CD4-positive, alpha-beta T cell treated with Interleukin-2 at 100 ng/mL for 4 hours (primary cell): ENCODE measurements around the gene ELMO2.

Source experiments
- DNase-seq: peaks from one replicate; pipeline ENCODE4 v3.0.0-alpha.2; 2020; ENCODE audit warnings: low spot score

Gene ELMO2

DNA sequence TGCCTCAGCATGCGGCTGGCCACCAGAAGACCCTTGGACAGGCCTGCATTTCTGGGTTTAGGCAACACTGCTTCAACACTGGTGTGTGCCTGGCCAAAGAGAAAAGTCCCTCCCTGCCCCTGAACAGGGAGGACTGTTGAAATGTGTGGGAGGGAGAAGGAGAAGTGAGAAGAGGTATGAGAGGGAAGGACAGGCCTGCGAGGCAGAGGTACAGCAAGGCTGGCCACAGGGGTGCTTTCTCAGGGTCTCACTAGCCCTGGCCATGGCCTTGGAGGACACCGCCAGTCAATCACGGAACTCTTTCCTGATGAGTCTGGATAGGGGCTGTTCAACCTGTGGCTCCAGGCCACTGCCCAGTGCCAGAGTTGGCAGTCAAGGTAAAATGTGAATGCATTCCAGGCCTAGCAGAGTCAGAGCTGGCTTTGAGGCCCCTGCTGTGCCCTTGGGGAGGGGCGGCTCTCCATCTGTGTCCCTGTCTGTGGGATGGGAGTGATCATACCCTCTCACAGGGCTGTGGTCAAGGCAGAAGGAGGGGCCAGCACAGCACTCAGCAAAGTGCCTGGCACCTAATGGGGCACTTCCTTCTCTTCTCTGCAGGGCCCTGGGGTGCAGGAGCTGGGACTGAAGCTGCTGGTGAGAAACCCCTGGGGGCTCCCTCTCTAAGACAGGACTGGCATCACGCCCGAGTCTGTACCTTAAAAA lies 54.9 kb downstream of the ELMO2 start:
- DNase-seq: no peak

DNA sequence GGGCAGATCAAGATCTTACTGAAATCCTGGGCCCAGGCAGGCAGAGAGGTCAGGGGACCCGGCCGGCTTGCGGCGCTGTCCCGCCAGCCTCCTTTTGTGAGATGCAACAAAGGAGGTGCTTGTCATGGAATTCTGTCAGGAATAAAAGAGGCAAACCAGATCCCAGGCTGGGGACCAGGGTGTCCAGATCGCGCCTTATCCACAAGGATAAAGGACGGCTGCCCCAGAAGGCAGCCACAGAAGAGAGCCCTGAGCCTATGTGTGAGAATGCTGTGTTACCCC lies 55.5 kb downstream of the ELMO2 start:
- no peak for DNase-seq

DNA sequence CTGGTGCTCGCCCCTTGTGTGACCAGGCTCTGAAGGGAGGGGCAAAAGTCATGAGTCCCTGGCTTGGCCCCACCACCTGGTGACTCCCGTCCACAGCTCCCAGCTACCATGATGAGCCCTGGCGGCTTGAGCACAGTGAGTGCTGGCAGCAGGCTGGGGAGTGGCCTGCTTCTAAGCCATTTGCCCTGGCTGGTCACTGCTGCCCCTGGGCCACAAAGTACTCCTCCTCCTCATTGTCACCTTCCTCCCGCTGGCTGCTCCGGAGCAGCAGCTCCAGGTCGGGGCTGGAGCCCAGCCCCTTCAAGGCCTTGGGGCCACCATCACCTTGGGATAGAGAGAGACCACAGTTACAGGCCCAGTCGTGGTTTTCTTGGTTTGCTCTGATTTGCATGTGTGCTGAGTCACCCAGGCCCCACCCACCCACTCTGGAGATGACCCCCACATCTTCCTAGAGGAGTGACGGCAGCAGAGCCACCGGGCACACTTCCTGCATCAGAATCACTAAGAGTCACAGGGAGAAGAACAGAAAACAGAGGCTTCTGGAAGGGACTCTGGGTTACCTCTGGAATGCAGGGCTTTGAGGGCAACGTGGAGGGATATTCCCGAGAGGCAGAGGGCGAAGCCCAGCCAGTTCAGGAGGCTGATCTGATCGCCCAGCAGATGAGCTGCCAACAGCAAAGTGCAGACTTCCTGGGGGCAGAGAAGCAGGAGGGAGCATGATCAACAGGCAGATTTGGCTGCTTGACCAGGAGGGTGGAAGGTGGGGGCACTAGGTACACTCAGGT lies 56.0 kb downstream of the ELMO2 start:
- no peak for DNase-seq

DNA sequence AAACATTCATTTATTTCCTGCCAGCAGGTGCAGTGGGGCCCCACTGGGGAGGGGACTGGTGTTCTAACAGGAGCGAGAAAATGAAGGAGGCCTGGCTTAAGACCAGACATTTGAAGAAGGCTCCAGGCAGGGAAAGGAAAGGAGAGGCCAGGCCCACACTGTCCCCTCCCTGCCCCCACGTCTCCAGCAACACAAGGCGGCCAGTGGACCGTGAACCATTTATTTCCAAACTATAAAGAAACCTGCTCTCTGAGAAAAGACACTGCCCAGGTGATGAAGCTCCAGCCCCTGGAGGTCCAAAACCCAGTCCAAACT lies 56.7 kb downstream of the ELMO2 start:
- no peak for DNase-seq

DNA sequence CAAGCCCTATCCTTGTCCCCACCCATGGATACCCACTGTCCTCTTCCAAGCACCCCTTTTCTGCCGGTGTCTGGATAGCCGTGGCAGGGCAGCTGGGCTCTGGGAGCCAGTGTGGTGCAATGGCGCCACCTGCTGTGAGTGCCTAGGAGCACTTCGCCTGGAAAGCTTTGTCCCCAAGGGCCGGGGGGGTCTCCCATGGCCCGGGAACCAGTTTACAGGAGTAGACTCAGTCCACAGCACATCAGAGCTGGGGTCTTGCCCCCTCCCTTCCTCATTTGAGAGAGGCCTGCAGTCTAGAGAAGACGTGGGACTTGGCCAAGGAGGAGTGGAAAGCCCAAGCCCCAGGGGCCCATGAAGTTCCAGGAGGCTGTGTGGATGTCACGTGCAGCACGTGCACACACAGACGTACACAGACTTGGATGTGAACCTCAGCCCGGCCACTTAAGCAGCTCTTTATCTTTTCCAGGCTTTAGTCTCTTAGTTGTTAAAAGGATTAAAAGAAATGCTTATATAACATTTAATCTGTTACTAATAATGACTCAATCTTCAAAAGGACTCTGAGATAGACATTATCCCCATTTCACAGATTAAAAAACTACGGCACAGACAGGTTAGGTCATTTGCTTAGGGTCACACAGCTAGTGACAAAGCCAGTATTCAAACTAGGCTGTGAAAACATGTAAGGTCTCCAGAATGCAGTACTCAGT lies 57.2 kb downstream of the ELMO2 start:
- peak; percentile 36 for DNase-seq

DNA sequence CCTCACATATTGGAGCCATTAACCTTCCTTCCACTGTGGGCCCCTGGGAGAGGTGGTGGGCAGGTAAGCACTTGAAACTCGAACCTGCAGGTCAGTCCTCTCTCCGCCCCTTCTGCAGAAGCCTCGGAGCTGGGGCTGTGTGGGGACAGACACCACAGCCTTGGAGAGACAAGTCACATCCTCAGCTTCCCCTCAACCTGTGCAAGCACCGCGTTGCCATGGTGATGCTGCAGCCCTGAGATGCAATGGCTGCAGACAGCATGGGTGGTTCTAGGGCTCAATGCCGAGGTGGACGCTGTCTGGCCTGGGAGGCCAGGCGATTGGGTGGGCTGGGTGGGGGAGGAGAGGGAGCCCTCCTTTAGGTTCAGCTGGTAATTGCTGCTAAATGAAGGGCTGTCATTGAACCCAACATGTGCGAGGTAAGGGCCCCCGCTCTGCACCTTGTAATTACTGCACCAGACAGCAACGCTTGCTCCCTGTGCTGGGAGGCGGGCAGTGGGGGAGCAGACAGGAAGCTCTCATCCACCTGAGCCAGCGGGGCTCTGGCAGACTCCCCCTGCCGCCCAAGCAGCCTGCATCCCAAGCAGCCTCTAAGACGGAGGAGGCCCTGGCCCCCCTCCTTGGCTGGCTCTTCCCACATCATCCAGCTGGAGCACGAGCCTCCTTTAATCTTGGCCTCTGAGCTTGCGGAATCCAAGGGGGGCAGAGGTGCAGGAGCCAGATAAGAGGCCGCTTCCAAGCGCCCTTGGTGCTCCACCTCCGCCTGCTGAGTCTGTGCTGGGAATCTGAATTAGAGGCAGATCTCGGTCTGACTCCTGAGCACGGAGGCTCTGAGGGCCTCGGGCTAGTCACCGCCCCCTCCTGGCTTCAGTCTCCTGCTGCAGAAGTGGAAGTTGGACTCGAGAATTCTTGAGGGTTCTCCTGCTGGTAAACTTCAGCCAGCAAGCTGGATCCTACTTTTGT lies 58.3 kb downstream of the ELMO2 start:
- no peak for DNase-seq

DNA sequence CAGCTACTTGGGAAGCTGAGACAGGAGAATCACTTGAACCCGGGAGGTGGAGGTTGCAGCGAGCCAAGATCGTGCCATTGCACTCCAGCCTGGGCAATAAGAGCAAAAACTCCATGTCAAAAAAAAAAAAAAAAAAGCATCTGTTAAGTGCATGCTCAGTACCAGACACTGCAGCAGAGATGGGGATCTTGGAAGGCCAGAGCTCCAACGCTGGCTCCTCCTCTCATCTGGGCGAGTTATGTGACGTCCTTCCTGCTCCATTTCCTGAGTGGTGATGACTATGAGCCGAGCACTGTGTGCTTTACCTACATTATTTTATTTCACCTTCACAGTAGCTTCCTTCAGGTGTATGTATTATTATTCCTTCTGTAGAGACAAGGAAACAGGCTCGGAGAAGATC lies 59.6 kb downstream of the ELMO2 start:
- no peak for DNase-seq

DNA sequence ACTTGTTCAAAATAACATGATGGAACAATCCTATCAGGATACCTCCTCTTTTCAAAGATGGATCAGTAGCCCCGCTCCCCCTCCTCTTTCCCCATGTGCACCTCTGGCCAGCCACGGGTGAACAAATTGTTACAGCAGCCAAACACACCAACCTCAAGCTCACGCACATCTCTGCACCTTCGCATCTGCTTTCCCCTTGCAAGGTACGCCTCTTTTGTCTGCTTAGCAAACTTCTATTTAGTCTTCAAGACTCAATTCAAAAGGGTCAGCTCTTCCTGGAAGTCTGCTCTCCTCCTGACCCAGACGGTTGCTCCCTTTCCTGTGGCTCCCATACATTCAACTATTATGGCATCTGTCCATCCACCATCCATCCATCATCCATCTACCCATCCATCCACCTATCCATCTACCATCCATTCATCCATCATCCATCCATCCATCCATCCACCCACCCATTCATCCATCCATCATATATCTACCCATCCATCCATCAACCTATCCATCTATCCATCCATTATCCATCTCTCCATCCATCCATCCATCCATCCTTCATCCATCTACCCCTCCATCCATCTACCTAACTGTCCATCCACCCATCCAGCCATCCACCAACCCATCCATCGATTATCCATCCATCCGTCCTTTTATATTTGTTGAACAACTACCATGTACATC lies 61.8 kb downstream of the ELMO2 start:
- no peak for DNase-seq

DNA sequence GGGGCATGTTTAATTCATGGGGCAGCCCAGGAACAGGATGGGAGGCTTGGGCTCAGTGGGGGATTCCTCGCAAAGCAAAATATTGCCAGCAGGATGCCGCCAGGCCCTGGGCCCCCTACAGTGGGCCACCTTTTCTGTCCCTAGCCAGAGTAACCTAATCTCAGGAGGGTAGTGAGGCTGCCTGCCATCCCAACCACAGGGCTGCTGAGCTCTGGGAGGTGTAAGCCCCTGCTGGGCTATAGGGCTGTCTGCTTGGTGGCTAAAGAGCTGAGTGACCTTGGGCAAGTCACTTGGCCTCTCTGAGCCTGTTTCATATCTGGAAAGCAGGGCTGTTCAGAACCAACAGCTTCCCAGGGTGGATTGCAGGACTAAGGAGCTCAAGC lies 62.4 kb downstream of the ELMO2 start:
- DNase-seq: no peak

DNA sequence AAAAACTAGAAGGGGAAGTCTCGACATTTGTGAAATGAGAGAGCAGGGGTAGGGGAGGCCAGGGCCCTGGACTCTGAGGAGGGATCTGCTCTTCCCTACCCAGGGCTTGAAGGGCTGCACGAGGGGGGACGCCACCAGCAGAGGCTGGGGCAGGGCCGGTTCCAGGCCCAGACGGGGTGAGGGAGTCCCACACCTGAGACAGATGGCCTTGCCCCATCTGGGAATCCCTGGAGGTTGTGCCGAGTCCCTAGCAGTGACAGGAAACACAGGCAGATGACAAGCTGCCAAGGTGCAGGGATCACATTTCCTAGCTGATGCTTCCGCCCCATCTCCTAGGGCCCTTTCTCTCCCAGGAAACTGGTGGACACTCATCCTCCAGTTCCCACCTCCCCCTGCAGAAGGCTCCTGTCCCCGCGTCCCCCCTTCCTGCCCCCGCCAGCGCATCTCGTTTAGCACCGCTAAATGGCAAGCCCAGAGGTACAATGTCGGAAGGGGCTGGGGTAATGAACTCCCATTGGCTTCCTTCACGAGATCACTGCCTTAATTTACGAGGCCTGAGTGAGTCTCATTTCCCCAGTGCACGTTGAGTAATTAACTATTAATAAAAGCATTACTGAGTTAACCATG lies 63.0 kb downstream of the ELMO2 start:
- no peak for DNase-seq

DNA sequence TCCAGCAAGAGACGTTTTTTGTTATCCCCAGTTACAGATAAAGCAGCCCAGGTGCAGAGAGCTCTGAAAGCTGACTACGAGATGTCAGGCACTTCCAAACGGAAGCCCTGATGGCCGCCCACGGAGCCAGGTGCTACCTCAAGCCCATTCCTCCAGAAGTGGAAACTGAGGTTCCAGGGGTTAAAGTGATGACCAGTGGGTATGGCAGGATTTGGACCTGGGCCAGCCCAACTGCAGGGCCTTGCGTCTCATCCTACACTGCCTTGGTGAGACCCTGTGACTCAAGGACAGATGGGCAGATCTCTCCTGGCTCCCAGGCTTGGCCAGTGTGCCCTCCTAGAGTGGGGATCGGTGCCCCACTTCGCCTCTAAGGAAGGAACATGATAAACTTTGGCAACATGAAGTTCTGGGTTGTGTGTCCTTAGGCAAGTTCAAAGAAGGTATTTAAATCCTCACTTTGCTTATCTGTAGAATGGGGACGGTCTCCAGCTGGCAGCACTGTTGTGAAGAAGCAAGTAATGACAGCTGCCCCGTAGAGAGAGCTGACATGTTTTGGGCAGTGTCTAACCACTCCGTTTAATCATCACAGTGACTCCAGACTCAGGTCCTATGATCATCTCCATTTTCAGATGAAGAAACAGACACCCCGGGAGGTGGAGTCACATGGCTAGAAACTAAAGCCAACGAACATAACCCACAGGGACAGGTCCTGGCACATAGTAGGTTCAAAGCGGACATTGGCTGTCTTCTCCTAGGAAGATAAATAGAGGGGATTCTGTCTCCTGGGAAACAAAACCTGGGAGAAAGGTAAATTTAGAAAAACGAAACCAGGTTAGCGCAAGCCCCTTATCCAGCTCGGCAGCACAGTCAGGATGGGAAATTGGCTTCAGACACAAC lies 63.7 kb downstream of the ELMO2 start:
- no peak for DNase-seq

DNA sequence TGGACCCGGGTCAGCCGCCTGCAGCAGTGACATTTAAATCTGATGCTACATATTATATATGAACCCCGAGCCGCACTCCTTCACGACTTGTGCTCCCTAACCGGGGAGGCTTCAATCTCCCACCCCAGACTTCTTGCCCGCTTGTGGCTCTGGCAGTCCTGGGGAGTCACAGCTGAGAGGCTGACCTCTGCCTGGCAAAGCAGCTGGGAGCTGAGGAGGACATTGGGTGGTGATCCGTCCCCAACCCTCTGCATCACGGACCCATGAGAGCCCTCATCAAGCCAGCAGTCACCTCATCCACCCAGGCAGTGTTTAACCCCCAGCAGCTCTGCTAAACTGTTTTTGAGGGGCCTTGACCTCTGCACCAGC lies 64.4 kb downstream of the ELMO2 start:
- no peak for DNase-seq

DNA sequence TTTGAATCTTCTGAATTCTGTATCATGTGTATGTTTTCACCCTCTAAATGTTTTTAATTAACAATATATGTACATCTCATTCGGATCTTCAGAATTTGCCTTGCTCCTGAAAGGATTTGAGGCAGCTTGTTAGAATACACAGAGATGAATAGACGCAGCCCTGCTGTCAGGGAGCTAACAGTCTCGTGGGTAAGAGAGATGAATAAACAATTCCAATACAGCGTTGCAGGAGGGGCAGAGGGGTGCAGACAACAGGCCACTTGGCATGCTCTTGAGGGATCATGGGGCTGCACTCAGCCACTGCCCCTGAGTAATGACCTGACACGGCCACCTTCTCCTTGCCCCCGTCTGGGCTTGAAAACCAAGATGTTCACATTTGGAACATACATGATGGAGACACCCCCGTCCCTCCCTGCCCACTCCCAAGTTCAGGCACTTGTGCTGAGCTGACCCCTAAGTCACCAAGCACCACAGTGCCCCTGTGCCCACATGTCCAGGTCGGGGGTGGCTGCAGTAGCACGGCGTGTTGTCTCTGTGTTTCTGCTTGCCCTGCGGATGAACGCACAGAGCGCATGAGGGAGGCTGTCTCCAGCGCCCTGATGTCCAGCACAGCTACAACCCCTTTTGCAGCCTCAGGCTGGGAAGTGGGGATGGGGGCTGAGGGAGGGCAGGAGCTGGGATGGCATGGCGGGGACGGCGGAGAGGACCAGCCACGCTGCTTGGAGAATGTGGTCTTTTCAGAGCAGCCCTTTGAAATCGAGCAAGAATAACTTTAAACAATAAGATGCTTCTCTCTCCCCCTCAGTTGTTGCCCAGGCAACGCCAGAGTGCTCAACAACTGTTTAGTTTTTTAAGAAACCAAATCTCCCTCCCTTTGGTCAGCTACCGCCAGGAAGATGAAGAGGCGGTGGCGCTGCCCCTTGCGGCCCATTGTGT lies 65.1 kb downstream of the ELMO2 start:
- no peak for DNase-seq

DNA sequence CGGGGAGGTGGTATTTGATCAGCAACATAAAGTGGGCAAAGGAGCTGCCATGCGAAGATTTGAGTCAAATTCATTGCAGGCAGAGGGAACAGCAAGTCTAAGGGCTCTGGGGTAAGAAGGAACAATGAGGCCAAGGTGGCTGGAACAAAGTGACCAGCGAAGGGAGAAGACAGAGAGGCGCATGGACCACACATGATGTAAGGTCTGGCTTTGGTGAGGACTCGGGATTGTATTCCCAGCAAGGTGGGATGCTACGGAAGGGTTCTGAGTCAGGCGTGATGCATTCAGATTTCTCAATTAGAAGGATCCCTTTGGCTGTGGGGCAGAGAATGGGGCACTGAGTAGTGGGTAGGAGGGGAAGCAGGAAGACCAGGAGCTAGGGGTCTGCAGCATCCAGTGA lies 67.4 kb downstream of the ELMO2 start:
- DNase-seq: no peak

DNA sequence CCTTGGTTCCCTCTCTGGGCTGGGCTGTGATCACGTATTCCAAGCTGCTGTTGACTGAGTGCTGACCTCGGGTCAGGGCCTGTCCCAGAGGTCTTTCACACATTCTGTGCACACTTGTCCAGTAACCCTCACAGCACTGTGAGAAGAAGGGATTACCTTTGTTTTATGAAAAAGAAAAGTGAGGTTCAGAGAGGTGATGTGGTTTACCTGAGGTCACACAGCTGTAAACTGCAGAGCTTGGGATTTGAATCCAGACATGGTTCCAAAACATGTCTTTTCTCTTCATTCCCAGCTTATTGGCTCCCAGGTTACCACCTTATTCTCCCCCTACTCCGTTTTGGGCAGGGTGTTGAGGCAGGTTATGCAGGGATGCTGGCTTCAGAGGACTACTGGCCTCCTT lies 69.7 kb downstream of the ELMO2 start:
- DNase-seq: no peak

DNA sequence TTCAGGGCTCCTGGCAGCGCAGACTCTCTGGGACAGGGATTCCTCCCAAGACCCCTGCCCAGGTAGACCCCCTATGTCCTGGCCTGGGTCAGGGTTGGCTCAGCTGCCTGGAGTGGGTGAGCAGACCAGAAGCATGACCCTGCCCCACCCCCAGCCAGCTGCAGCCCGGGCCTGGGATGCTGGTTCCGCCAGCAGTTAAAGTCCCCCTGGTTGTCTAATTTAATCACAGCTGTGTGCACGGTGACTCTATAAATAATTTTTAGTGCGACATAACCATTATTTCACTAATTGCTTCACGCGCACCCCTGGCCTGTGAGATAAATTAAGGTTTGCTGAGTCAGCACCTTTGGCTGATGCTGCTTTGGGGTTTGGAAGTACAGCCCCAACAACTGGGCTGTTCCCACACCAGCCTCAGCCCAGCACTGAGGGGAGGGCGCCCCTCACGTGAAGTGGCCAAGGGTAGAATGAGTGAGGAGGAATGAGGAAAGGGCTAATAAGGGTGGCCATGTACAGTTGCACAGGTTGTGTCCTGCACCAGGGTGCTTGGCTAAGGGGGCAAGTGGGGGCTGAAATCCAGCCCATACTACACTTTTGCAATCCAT lies 72.0 kb downstream of the ELMO2 start:
- DNase-seq: no peak

DNA sequence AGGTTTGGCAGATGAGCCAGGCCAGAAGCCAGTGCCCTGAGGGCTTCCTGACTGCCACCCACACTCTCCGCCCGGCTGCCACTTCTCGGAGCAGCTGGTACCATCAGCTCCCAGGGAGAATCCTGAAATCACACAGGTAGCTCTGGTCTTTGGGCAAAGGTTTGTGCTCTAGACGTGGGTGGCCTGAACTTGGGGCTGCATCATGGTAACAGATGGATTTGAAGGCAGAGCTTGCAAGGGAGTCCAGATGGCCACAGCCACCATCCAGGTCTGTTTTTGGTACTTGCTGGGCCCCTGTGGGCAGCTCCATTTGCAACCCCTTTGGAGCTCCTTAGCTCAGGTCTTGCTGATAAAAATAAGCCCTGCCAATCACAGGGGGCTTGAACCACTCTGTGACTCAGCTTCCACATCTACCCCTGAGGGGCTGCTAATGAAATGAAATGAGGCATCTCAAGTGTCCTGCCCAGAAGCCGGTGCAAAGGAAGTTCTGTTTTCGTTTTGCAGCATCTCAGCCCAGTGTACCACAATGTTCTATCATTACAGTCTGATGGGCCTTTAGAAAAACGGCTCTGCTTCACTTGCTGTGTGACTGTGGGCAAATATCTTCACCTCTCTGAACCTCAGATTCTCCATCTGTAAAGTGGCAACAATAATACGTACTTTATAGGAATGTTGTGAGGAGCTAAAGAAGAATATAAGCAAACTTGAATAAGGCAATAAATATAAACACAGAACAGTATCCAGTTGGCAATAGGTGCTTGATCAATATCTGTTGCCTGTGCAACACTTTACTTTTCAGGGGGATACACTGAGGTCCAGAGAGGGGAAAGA lies 73.0 kb downstream of the ELMO2 start:
- DNase-seq: no peak
